Activated B cell treated with CpG ODN at 0.5 μM for 24 hours (primary cell): ENCODE results near the gene RGS7. TPM values are rescaled to one million over a fixed set of nuclear protein-coding genes. Genes with fewer than 3 reads are reported as not detected.

Source experiments
- ATAC-seq: fragments of 200-7000 bp; cut with Tn5 transposase; one replicate; pipeline ENCODE4 v1.10.0; 2021; ENCODE audit warnings: low read depth, mild to moderate bottlenecking, moderate library complexity
- CTCF ChIA-PET: fragments of 350-600 bp; sonication (Branson Sonifier 250); formaldehyde crosslinking; loops from one replicate; lab custom pipeline; 2021; ENCODE audit warnings: antibody characterized with exemption; lab: Charles Lee
- POLR2A ChIA-PET: fragments of 350-600 bp; sonication (Branson Sonifier 250); formaldehyde crosslinking; loops from one replicate; lab custom pipeline; 2021; ENCODE audit warnings: antibody characterized with exemption; lab: Charles Lee
- DNase-seq: peaks from one replicate; pipeline ENCODE4 v3.0.0; 2022
- H3K27ac Mint-ChIP-seq: one replicate; pipeline ENCODE4 v1.8.0; 2020; ENCODE audit warnings: mixed read lengths
- H3K27me3 Mint-ChIP-seq: one replicate; pipeline ENCODE4 v1.8.0; 2021; ENCODE audit warnings: mixed read lengths
- H3K36me3 Mint-ChIP-seq: one replicate; pipeline ENCODE4 v1.8.0; 2021; ENCODE audit warnings: low read depth, mixed read lengths
- H3K4me1 Mint-ChIP-seq: one replicate; pipeline ENCODE4 v1.8.0; 2021; ENCODE audit warnings: mixed read lengths
- H3K4me3 Mint-ChIP-seq: one replicate; pipeline ENCODE4 v1.8.0; 2020; ENCODE audit warnings: mild to moderate bottlenecking, mixed read lengths
- H3K9me3 Mint-ChIP-seq: one replicate; pipeline ENCODE4 v1.8.0; 2020; ENCODE audit warnings: mixed read lengths
- intact Hi-C: fragments of 100-400 bp; cut with micrococcal nuclease; formaldehyde crosslinking; loops from one replicate; pipeline ENCODE4 v1.15.1; 2024
- total RNA-seq: library from RNA; stranded (reverse); gene quantifications from 2 replicates; pipeline ENCODE4 v1.2.3, GENCODE V29; 2022
- TF ChIP-seq, protein P1 (sequence below): fragments of 200-600 bp; IDR thresholded peaks from one replicate; pipeline ENCODE4 v1.8.0; 2022; ENCODE audit warnings: antibody characterized with exemption, mild to moderate bottlenecking

Gene RGS7
- total RNA-seq, 1 donor from 2014 or later, result 0.49 TPM

DNA sequence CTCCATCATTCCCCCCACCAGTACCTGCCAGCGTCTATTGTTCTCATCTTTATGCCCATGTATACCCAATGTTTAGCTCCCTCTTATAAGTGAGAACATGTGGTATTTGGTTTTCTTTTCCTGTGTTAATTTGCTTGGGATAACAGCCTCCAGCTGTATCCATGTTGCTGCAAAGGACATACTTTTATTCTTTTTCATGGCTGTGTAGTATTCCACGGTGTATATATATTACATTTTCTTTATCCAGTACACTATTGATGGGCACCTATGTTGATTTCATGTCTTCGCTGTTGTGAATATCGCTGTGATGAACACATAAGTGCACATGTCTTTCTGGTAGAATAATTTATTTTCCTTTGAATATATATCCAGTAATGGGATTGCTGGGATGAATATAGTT, 431.7 kb downstream of the RGS7 start:
- no peaks in the 10 kb centered on the region for H3K27me3 Mint-ChIP-seq
- peaks cover 13% of the 10 kb centered on the region for H3K9me3 Mint-ChIP-seq
- TF ChIP-seq, protein P1, sequence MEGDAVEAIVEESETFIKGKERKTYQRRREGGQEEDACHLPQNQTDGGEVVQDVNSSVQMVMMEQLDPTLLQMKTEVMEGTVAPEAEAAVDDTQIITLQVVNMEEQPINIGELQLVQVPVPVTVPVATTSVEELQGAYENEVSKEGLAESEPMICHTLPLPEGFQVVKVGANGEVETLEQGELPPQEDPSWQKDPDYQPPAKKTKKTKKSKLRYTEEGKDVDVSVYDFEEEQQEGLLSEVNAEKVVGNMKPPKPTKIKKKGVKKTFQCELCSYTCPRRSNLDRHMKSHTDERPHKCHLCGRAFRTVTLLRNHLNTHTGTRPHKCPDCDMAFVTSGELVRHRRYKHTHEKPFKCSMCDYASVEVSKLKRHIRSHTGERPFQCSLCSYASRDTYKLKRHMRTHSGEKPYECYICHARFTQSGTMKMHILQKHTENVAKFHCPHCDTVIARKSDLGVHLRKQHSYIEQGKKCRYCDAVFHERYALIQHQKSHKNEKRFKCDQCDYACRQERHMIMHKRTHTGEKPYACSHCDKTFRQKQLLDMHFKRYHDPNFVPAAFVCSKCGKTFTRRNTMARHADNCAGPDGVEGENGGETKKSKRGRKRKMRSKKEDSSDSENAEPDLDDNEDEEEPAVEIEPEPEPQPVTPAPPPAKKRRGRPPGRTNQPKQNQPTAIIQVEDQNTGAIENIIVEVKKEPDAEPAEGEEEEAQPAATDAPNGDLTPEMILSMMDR, result no peak
- intact Hi-C loops, result no loop called here
- H3K4me1 Mint-ChIP-seq, result no peaks in the 10 kb centered on the region
- DNase-seq (no peak), ATAC-seq (no peak)
- H3K36me3 Mint-ChIP-seq, result no peaks in the 10 kb centered on the region
- ChIA-PET CTCF (no interaction called here), POLR2A (no interaction called here)
- no peak overlapping the region for H3K27ac Mint-ChIP-seq
- no peak overlapping the region for H3K4me3 Mint-ChIP-seq

DNA sequence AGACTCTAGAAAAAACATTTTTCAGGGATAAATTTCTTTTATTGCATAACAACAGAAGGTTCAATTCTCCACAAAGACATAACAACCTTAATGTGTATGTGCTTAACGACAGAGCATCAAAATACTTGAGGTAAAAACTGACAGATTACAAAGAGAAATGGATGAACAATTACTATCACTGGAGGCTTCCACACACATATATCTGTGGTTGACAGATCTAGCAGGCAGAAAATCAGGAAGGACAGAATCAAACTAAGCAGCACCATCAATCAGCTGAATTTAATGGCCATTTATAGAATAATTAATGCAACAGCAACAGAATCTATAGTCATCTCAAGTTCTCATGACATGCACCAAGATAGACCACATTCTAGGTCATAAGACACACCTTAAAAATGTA, 439.0 kb downstream of the RGS7 start:
- no peaks in the 10 kb centered on the region for H3K27me3 Mint-ChIP-seq
- intact Hi-C loops, result no loop called here
- no peaks in the 10 kb centered on the region for H3K4me1 Mint-ChIP-seq
- CTCF ChIA-PET, result no interaction called here
- no peak overlapping the region for H3K27ac Mint-ChIP-seq
- peaks cover 2% of the 10 kb centered on the region for H3K9me3 Mint-ChIP-seq
- H3K4me3 Mint-ChIP-seq, result no peak overlapping the region
- no peaks in the 10 kb centered on the region for H3K36me3 Mint-ChIP-seq
- POLR2A ChIA-PET, result no interaction called here
- TF ChIP-seq, protein P1, result no peak
- DNase-seq (no peak), ATAC-seq (no peak)

DNA sequence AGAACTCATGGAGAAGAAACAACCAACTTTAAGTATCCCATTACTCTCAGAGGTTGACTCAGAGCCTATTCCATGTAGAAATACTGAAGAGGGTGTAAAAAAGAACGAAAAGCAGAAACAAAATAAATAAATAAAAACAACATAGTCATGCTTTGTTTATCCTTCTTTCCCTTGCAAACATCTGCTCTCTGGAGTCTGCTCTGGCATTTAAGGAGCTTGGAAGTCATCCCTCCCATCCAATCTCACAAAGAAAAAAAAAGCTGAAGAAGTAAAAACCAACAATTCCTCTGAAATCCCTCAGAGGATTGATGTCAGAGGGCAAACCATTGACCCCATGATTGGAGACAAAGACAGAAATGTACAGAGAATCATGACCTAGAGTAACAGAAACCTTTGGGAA, 442.5 kb downstream of the RGS7 start:
- Mint-ChIP-seq H3K4me1 (peaks cover 3% of the 10 kb centered on the region), H3K27ac (no peak overlapping the region), H3K4me3 (no peak overlapping the region), H3K36me3 (no peaks in the 10 kb centered on the region), H3K9me3 (no peaks in the 10 kb centered on the region), H3K27me3 (no peaks in the 10 kb centered on the region)
- CTCF ChIA-PET, result no interaction called here
- POLR2A ChIA-PET, result no interaction called here
- TF ChIP-seq, protein P1, result no peak
- ATAC-seq, result no peak
- DNase-seq, result no peak
- intact Hi-C loops, result no loop called here

DNA sequence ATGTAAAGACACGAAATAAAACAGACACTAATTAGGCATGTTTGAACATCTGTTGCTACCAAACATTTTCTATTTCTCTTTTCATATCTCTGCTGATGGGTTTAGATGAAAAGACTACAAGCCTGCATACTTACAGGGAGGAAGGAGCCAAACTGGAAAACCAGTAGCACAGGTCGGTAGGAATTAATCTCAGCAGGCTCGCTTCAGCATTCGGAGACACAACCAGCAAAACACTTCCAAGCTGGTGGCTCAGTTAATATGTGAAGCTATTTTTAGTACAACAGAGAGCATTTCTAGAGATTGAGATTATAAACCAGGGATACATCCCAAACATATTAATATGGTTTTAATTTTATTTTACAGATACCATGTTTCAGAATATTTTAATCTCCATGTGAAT, 444.2 kb downstream of the RGS7 start:
- POLR2A ChIA-PET, result no interaction called here
- H3K4me1 Mint-ChIP-seq, result peaks cover 3% of the 10 kb centered on the region
- no peaks in the 10 kb centered on the region for H3K9me3 Mint-ChIP-seq
- H3K27me3 Mint-ChIP-seq, result no peaks in the 10 kb centered on the region
- no peak overlapping the region for H3K4me3 Mint-ChIP-seq
- intact Hi-C loops, result no loop called here
- CTCF ChIA-PET, result no interaction called here
- no peak overlapping the region for H3K27ac Mint-ChIP-seq
- no peaks in the 10 kb centered on the region for H3K36me3 Mint-ChIP-seq
- no peak for DNase-seq
- no peak for ATAC-seq
- TF ChIP-seq, protein P1, result no peak

DNA sequence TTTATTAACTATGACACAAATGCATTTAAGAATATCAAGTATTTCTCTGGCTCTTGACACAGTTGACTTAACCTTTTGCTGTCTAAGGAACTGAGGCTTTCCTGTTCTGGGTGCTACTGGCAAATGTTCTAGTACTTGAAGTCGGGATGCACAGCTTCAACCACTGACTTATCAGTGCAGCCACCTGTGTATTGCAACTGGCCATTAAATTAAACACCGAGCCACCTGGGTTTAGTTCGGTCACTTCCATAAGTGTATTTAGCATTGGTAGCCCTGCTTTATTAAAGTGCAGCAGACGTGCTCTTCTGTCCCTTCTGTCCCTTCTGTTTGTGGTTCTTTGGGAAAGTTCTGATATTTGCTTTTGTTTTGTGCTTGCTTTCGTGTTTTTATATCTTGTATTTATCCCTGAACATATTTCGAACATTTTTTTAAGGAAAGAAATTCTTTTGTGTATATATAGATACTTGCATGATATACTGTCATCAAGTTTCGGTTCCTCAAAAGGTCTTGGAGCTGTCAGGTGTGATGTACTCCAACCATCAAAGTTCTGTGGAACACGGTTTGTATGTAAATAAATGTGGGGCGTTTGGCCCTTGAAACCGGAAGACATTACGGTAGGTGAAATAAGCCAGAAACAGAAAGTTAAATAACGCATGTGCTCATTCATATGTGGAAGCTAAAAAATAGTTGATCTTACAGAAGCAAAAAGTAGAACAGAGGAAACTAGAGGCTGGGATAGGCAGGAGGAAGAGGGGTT, 447.1 kb downstream of the RGS7 start:
- Mint-ChIP-seq H3K27ac (no peak overlapping the region), H3K4me1 (peaks cover 3% of the 10 kb centered on the region), H3K36me3 (no peaks in the 10 kb centered on the region), H3K27me3 (no peaks in the 10 kb centered on the region), H3K4me3 (no peak overlapping the region), H3K9me3 (no peaks in the 10 kb centered on the region)
- no peak for DNase-seq
- ChIA-PET POLR2A (no interaction called here), CTCF (no interaction called here)
- TF ChIP-seq, protein P1, result no peak
- intact Hi-C loops, result no loop called here
- ATAC-seq, result no peak
